SU-DHL-6 (cell line): ENCODE data around the gene SMAD3.

Experiments used
- H2AFZ ChIP-seq: fragments of 200-600 bp; sonication (generic); 2 replicates; pipeline ENCODE4 v1.6.1; 2014; ENCODE audit warnings: low read depth, mild to moderate bottlenecking, moderate library complexity, mixed read lengths, antibody characterized with exemption, low read length; ENCODE audit not compliant: severe bottlenecking
- H3F3A ChIP-seq: fragments of 200-600 bp; shearing (Covaris generic); 2 replicates; pipeline ENCODE4 v1.6.0; 2016; ENCODE audit warnings: antibody characterized with exemption, mild to moderate bottlenecking; ENCODE audit not compliant: insufficient read depth
- H3K27ac ChIP-seq: fragments of 200-600 bp; sonication (generic); 2 replicates; pipeline ENCODE4 v1.5.1; 2016; ENCODE audit warnings: low read depth, mild to moderate bottlenecking, low read length, moderate library complexity, mixed read lengths
- H3K27me3 ChIP-seq: fragments of 200-600 bp; sonication (generic), shearing (Covaris generic); 2 replicates; pipeline ENCODE4 v1.6.0; 2014; ENCODE audit warnings: mild to moderate bottlenecking, low read length
- H3K36me3 ChIP-seq: fragments of 200-600 bp; sonication (generic); 2 replicates; pipeline ENCODE4 v1.6.1; 2014; ENCODE audit warnings: mild to moderate bottlenecking, low read length, mixed read lengths
- H3K4me2 ChIP-seq: fragments of 300-600, 200-600 bp; shearing (Covaris generic), sonication (generic); 2 replicates; pipeline ENCODE4 v1.6.0; 2014; ENCODE audit warnings: low read length, low read depth, mild to moderate bottlenecking; ENCODE audit not compliant: poor library complexity, severe bottlenecking
- H3K4me3 ChIP-seq: fragments of 200-600 bp; sonication (generic); 2 replicates; pipeline ENCODE4 v1.5.1; 2014; ENCODE audit warnings: antibody characterized with exemption, low read length, mild to moderate bottlenecking, mixed read lengths; ENCODE audit not compliant: insufficient read depth, poor library complexity, severe bottlenecking
- H3K79me2 ChIP-seq: fragments of 200-600 bp; sonication (generic); 2 replicates; pipeline ENCODE4 v1.6.1; 2014; ENCODE audit warnings: mild to moderate bottlenecking, low read length, moderate library complexity; ENCODE audit not compliant: insufficient read depth
- H3K9ac ChIP-seq: fragments of 200-600 bp; sonication (generic); 2 replicates; pipeline ENCODE4 v1.7.0; 2014; ENCODE audit warnings: mild to moderate bottlenecking, low read length
- H3K9me2 ChIP-seq: fragments of 200-600 bp; sonication (generic); replicated peaks from 2 replicates; pipeline ENCODE4 v1.6.1; 2014; ENCODE audit warnings: low read length; ENCODE audit not compliant: insufficient read depth
- H3K9me3 ChIP-seq: fragments of 200-600 bp; sonication (generic); 2 replicates; pipeline ENCODE4 v1.6.1; 2014; ENCODE audit warnings: low read length, mixed read lengths; ENCODE audit not compliant: insufficient read depth
- H4K20me1 ChIP-seq: fragments of 200-600 bp; sonication (generic); 2 replicates; pipeline ENCODE4 v1.6.1; 2014; ENCODE audit warnings: low read depth, mild to moderate bottlenecking, antibody characterized with exemption, low read length, moderate library complexity, mixed read lengths
- EZH2phosphoT487 ChIP-seq: fragments of 200-600 bp; sonication (generic), shearing (Covaris generic); conservative IDR thresholded peaks from 2 replicates; pipeline ENCODE4 v1.6.1; 2018; ENCODE audit warnings: mild to moderate bottlenecking, antibody characterized with exemption, low read length, moderate library complexity, mixed read lengths
- TF ChIP-seq, protein P1 (sequence below): fragments of 200-600 bp; sonication (generic); IDR thresholded peaks from one replicate; pipeline ENCODE4 v1.5.1; 2017; ENCODE audit warnings: antibody characterized with exemption, mild to moderate bottlenecking, low read length, moderate library complexity; ENCODE audit not compliant: insufficient read depth, poor library complexity, severe bottlenecking

The SMAD3 gene

GRCh38 chr15:67156834-67157233 lies 91.4 kb downstream of the SMAD3 start:
- peaks cover 8% of the 10 kb centered on the region; the same call in 1 of the 2 replicates for H3K79me2 ChIP-seq
- H3K4me3 ChIP-seq: no peak overlapping the region

DNA sequence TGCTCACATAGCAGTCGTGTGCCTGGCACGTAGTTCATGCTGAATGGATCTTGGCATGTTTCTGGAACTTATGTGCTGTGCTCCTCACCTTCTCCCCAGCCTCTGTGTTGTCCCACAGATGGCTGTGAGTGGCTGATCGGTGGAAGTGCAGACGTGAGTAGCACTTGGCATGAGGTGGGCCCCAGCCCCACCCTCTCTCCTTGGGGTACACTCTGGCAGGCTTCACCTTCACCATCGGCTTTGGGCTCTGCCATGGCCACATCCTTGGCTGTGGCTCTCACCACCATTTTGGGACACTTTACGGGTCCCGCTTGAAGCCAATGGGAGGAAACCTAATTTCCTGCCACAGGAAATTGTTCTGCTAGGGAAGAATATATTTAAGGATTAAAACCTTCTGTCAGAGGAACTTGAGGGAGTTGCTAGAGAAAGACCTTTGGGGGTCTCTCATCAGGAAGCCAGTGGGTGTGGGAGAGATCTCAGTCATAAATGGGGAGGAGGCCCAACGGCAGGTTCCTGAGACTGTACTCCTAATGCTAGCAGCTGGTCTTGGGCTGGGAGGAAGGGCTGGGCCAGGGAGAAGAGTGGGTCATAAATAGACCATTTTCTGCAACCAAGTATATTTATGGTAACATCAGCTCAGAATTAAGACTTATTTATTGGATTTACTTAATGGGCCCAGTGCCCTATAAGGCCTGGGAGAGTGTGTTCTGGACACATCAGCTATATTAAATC lies 92.3 kb downstream of the SMAD3 start:
- Histone ChIP-seq H3K4me3 (no peak overlapping the region), H3K9me3 (no peaks in the 10 kb centered on the region), H4K20me1 (no peaks in the 10 kb centered on the region), H3F3A (no peaks in the 10 kb centered on the region), H3K4me2 (no peak overlapping the region), H3K27ac (no peak overlapping the region), H3K27me3 (no peaks in the 10 kb centered on the region), H3K79me2 (peaks cover 8% of the 10 kb centered on the region; the same call in 1 of the 2 replicates), H3K36me3 (no peaks in the 10 kb centered on the region), H3K9ac (no peak overlapping the region), H2AFZ (no peak overlapping the region), H3K9me2 (no peaks in the 10 kb centered on the region)
- no peak for TF ChIP-seq EZH2phosphoT487
- TF ChIP-seq, protein P1, sequence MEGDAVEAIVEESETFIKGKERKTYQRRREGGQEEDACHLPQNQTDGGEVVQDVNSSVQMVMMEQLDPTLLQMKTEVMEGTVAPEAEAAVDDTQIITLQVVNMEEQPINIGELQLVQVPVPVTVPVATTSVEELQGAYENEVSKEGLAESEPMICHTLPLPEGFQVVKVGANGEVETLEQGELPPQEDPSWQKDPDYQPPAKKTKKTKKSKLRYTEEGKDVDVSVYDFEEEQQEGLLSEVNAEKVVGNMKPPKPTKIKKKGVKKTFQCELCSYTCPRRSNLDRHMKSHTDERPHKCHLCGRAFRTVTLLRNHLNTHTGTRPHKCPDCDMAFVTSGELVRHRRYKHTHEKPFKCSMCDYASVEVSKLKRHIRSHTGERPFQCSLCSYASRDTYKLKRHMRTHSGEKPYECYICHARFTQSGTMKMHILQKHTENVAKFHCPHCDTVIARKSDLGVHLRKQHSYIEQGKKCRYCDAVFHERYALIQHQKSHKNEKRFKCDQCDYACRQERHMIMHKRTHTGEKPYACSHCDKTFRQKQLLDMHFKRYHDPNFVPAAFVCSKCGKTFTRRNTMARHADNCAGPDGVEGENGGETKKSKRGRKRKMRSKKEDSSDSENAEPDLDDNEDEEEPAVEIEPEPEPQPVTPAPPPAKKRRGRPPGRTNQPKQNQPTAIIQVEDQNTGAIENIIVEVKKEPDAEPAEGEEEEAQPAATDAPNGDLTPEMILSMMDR: no peak

More at GRCh38 chr15:67156834-67157233, 91.4 kb downstream of the SMAD3 start:
- Histone ChIP-seq H3K9ac (no peak overlapping the region), H2AFZ (no peak overlapping the region), H3K27ac (no peak overlapping the region), H3F3A (no peaks in the 10 kb centered on the region), H3K36me3 (no peaks in the 10 kb centered on the region), H3K9me2 (no peaks in the 10 kb centered on the region), H3K9me3 (no peaks in the 10 kb centered on the region), H4K20me1 (no peaks in the 10 kb centered on the region), H3K27me3 (no peaks in the 10 kb centered on the region), H3K4me2 (no peak overlapping the region)
- TF ChIP-seq, protein P1: no peak
- TF ChIP-seq EZH2phosphoT487: no peak

- Histone ChIP-seq H3K9me3 (no peaks in the 10 kb centered on the region), H3F3A (no peaks in the 10 kb centered on the region), H3K4me2 (no peak overlapping the region), H3K9ac (no peak overlapping the region), H3K27me3 (no peaks in the 10 kb centered on the region), H3K36me3 (no peaks in the 10 kb centered on the region), H3K9me2 (no peaks in the 10 kb centered on the region), H3K4me3 (no peak overlapping the region), H2AFZ (no peak overlapping the region), H3K27ac (no peak overlapping the region), H3K79me2 (peaks cover 8% of the 10 kb centered on the region; the same call in 1 of the 2 replicates), H4K20me1 (no peaks in the 10 kb centered on the region)
- TF ChIP-seq, protein P1: no peak
- no peak for TF ChIP-seq EZH2phosphoT487
Measured at GRCh38 chr15:67158367-67158766, 93.0 kb downstream of the SMAD3 start.
